Brain pericyte (primary cell): ENCODE measurements around the gene CCNB3.

Experiments
- DNase-seq: peaks from one replicate; pipeline ENCODE4 v3.0.0-alpha.2; 2012; ENCODE audit warnings: low read depth, low spot score

CCNB3 gene

DNA sequence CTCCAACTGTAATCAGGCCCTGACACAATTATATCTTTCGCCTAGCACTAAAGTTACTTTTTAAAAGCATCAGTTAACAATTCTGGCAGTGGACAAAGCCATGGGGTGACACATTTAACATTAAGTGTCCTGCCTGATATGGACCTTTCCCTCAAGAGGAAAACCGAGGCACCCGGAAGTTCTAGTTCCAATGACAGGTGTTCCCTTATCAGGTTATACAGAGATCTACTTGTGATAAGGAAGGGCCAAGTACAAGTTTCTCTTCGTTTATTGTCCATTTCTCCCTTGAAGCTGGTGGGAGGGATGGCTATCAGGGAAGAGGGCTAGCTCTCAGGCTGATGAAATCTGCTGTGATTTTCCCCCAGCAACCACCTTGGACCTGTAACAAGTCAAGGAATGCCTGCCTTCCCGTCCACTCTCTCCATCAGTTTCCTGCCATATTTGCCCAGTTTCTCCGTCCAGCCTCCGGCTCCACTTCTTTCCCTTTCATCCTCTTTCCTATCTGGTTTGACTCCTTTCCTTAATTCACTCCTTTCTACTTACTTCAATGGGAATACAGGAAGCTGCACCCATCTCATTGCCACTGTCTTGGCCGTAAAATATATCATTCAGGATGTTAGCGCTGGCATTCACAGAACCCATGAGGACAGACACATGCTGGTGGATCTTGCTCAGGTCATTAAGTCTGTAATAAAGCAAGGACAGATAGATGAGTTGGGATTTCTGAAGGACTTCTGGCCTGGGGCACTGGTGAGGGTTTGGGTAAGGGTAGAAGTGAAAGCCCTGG, 171.1 kb downstream of the CCNB3 start:
- DNase-seq: no peak

DNA sequence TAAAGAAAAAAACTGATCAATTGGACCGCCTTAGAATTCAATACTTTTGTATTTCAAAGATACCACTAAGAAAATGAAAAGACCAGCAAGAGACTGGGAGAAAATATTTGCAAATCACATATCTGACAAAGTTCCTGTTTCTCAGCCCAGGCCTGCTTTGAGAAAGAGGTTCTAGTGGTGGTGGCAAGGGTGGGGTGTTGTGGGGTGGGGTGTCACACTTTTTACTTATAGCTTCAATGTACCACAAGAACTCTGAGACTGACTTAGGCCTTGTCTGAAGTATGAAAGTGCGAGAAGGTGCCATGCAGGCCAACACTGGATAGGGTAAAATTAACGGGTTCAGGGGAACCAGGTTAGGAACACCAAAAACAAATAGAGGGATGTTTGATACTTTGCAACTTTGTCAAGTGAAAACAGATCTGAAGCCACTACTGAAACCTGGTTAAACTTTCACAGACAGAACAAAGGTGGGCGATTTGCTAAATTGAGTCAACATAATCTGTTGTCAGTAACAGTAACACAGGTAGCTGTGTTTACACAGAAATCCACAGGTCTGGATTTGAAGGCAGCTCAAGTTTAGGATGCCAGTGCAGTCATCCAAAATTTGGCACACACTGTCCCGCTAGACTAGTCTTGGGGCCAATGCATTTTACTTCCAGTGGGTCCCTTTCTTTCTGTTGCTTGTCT, 177.3 kb downstream of the CCNB3 start:
- DNase-seq: no peak

DNA sequence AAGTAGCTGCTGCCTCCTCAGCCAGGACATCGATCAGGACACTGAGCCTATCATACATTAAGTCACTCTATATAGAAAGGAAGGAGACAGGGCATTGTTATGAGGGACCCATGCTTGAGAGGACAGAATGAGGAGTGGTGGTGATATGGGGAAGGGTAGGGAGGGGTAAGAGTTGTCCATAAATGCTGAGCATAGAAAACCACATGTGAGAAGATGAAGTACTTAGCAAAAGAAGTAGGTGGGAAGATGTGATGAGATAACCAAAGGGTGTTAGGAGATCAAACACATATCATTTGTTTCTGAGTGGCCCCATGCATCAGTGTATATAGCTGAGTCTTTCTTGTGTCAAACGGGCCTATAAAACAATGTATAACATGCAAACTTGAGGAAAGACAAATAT, 182.0 kb downstream of the CCNB3 start:
- no peak for DNase-seq

DNA sequence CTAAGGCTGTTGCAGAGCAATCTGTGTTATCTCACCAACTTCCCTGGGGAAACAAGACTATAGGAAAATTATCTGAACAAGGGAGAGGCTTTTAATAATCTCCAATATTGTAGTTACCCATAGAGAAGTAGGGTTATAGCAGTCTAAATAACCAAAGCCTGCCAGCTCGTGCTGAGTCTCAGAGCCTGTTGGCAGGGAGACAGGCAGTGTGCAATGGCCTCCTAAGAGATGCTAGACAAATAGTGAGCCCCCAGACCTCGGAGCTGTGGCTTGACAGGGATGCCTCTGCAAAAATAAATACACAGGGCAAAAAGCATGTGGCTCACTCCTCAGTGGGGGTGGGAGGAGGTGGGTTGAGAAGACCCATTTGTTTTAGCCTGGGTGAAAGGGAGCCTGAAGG, 189.3 kb downstream of the CCNB3 start:
- DNase-seq: no peak
